Liver (tissue), 9 donors: ENCODE data around the gene CLIC1. TPM values are rescaled to one million over a fixed set of nuclear protein-coding genes. Genes with fewer than 3 reads are reported as not detected.

Source experiments
- DNase-seq: peaks from one replicate; pipeline ENCODE4 v3.0.0-alpha.2; 2017; ENCODE audit warnings: low spot score
- H3K27ac ChIP-seq, 2 donors: one replicate each; pipeline ENCODE4 v1.7.0; 2013; ENCODE audit warnings: inconsistent platforms in 2 of 2, low read length in 2 of 2, control low read depth in 1 of 2, low read depth in 1 of 2, mild to moderate bottlenecking in 1 of 2
- H3K27me3 ChIP-seq, 4 donors: one replicate each; pipeline versions ENCODE4 v1.6.1 to v1.7.0; 2013; ENCODE audit warnings: low read length in 3 of 4, inconsistent platforms in 1 of 4, mild to moderate bottlenecking in 1 of 4, moderate library complexity in 1 of 4; ENCODE audit not compliant: control insufficient read depth in 4 of 4, insufficient read depth in 4 of 4
- H3K36me3 ChIP-seq, 4 donors: one replicate each; pipeline versions ENCODE4 v1.6.1 to v1.7.0; 2013; ENCODE audit warnings: low read length in 3 of 4, mild to moderate bottlenecking in 3 of 4, low read depth in 1 of 4, moderate library complexity in 1 of 4; ENCODE audit not compliant: control insufficient read depth in 4 of 4, insufficient read depth in 3 of 4
- H3K4me1 ChIP-seq, 4 donors: one replicate each; pipeline versions ENCODE4 v1.6.1 to v1.7.0; 2013; ENCODE audit warnings: low read length in 3 of 4, mild to moderate bottlenecking in 3 of 4, moderate library complexity in 1 of 4; ENCODE audit not compliant: control insufficient read depth in 4 of 4, insufficient read depth in 4 of 4
- H3K4me3 ChIP-seq, 3 donors: one replicate each; pipeline versions ENCODE4 v1.6.1 to v1.7.0; 2013; ENCODE audit warnings: low read length in 3 of 3, control low read depth in 1 of 3, low read depth in 1 of 3, mild to moderate bottlenecking in 1 of 3
- H3K9ac ChIP-seq, 2 donors: one replicate each; pipeline ENCODE4 v1.7.0; 2013; ENCODE audit warnings: low read length in 2 of 2, mild to moderate bottlenecking in 2 of 2, moderate library complexity in 2 of 2, control low read depth in 1 of 2, low read depth in 1 of 2
- H3K9me3 ChIP-seq, 4 donors: one replicate each; pipeline versions ENCODE4 v1.6.1 to v1.7.0; 2013; ENCODE audit warnings: low read length in 3 of 4; ENCODE audit not compliant: control insufficient read depth in 4 of 4
- EGR1 ChIP-seq, 2 donors: IDR thresholded peaks; 2 replicates each; pipeline ENCODE4 v1.6.1; 2016 to 2018; ENCODE audit warnings: antibody characterized with exemption in 2 of 2, low read depth in 2 of 2
- FOXA1 ChIP-seq: IDR thresholded peaks from 2 replicates; pipeline ENCODE4 v1.6.1; 2016; ENCODE audit warnings: antibody characterized with exemption
- FOXA2 ChIP-seq: IDR thresholded peaks from 2 replicates; pipeline ENCODE4 v1.6.1; 2016; ENCODE audit warnings: antibody characterized with exemption
- GABPA ChIP-seq, 2 donors: IDR thresholded peaks in 1 of 2; conservative IDR thresholded peaks in 1 of 2; 2 replicates each; pipeline ENCODE4 v1.6.1; 2016; ENCODE audit warnings: antibody characterized with exemption in 2 of 2, mild to moderate bottlenecking in 1 of 2, moderate library complexity in 1 of 2
- HNF4A ChIP-seq, 2 donors: conservative IDR thresholded peaks; 2 replicates each; pipeline ENCODE4 v1.6.1; 2016; ENCODE audit warnings: antibody characterized with exemption in 2 of 2, mild to moderate bottlenecking in 2 of 2
- HNF4G ChIP-seq: IDR thresholded peaks from 2 replicates; pipeline ENCODE4 v1.6.1; 2016; ENCODE audit warnings: antibody characterized with exemption
- JUND ChIP-seq, 2 donors: IDR thresholded peaks; 2 replicates each; pipeline ENCODE4 v1.6.1; 2016; ENCODE audit warnings: antibody characterized with exemption in 2 of 2
- MAX ChIP-seq: IDR thresholded peaks from 2 replicates; pipeline ENCODE4 v1.6.1; 2016; ENCODE audit warnings: antibody characterized with exemption
- NR2F2 ChIP-seq: IDR thresholded peaks from 2 replicates; pipeline ENCODE4 v1.6.1; 2016; ENCODE audit warnings: antibody characterized with exemption
- RXRA ChIP-seq, 2 donors: IDR thresholded peaks; 2 replicates each; pipeline ENCODE4 v1.6.1; 2017 to 2018; ENCODE audit warnings: antibody characterized with exemption in 2 of 2, mild to moderate bottlenecking in 1 of 2
- TAF1 ChIP-seq: conservative IDR thresholded peaks from 2 replicates; pipeline ENCODE4 v1.6.1; 2016; ENCODE audit warnings: antibody characterized with exemption, mild to moderate bottlenecking
- YY1 ChIP-seq: IDR thresholded peaks from 2 replicates; pipeline ENCODE4 v1.6.1; 2016; ENCODE audit warnings: antibody characterized with exemption, mild to moderate bottlenecking
- ZBTB33 ChIP-seq: IDR thresholded peaks from 2 replicates; pipeline ENCODE4 v1.6.1; 2016; ENCODE audit warnings: antibody characterized with exemption
- WGBS: extraction: QIAGEN DNeasy Blood & Tissue Kit; methylation state at CpG from one replicate; pipeline ENCODE4 v1.1.7; 2013; 5-methylcytosine and 5-hydroxymethylcytosine counted together
- polyA plus RNA-seq, 2 donors: library from polyadenylated mRNA; stranded (reverse) in 1 of 2; unstranded in 1 of 2; fragments of 200-250 nt in 1 of 2; fragments of >200 nt in 1 of 2; fragmentation: Nextera tagmentation in 1 of 2; extraction: Ambion mirVana in 1 of 2; gene quantifications; one replicate each; pipeline versions ENCODE4 v1.2.1 to v1.2.3, GENCODE V29; 2013 to 2015
- total RNA-seq, 2 donors: library from RNA; depleted of rRNA; stranded (reverse); fragments of >200 nt; gene quantifications; one replicate each; pipeline ENCODE4 v1.2.3, GENCODE V29; 2014
- TF ChIP-seq, protein P1 (sequence below): IDR thresholded peaks from 2 replicates; pipeline ENCODE4 v1.6.1; 2016; ENCODE audit warnings: antibody characterized with exemption
- TF ChIP-seq, protein P2 (sequence below): fragments of 150-350 bp; IDR thresholded peaks from 2 replicates; pipeline ENCODE4 v1.5.1; 2017; ENCODE audit warnings: improper control_type of control experiment, low read depth, low read length; ENCODE audit not compliant: missing input control
- TF ChIP-seq, protein P3 (sequence below): IDR thresholded peaks from 2 replicates; pipeline ENCODE4 v1.6.1; 2016; ENCODE audit warnings: antibody characterized with exemption, mild to moderate bottlenecking
- donor health status: healthy.
- donor health status: healthy.
- donor health status: healthy.
- donor health status: healthy.
- donor health status: healthy.

The CLIC1 gene
- total and polyA plus RNA-seq, 4 donors, result 56.5 to 124 (median 64.5) TPM

DNA sequence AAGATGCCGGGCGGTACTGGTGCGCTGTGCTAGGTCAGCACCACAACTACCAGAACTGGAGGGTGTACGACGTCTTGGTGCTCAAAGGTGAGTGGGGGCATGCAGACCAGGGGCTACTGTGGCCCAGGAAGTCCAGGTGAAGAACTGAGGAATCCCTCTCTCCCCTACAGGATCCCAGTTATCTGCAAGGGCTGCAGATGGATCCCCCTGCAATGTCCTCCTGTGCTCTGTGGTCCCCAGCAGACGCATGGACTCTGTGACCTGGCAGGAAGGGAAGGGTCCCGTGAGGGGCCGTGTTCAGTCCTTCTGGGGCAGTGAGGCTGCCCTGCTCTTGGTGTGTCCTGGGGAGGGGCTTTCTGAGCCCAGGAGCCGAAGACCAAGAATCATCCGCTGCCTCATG is 28.6 kb downstream of the CLIC1 start:
- H3K36me3 ChIP-seq, result no peaks in the 10 kb centered on the region
- no peaks in the 10 kb centered on the region for H3K9me3 ChIP-seq
- TF ChIP-seq FOXA1, result no peak
- TF ChIP-seq GABPA (IDR thresholded peaks at IDR 0.05 in 1 of 2, conservative IDR thresholded peaks at IDR 0.05 in 1 of 2), result no peak
- no peak for TF ChIP-seq YY1
- TF ChIP-seq HNF4G, result no peak
- TF ChIP-seq JUND (IDR thresholded peaks at IDR 0.05), result no peak
- TF ChIP-seq, protein P1, sequence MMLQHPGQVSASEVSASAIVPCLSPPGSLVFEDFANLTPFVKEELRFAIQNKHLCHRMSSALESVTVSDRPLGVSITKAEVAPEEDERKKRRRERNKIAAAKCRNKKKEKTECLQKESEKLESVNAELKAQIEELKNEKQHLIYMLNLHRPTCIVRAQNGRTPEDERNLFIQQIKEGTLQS, result no peak
- no peak for TF ChIP-seq MAX
- no peak for TF ChIP-seq RXRA (IDR thresholded peaks at IDR 0.05)
- no peak for TF ChIP-seq TAF1
- TF ChIP-seq NR2F2, result no peak
- no peak for TF ChIP-seq HNF4A (conservative IDR thresholded peaks at IDR 0.05)
- no peak overlapping the region for H3K4me3 ChIP-seq
- H3K27me3 ChIP-seq, result no peaks in the 10 kb centered on the region
- H3K4me1 ChIP-seq, result no peaks in the 10 kb centered on the region
- DNase-seq, result no peak
- no peak overlapping the region for H3K27ac ChIP-seq
- H3K9ac ChIP-seq, result no peak overlapping the region
- 83% methylated on average over 10 of the region's 10 CpGs for WGBS

GRCh38 chr6:31706599-31706998 is 29.7 kb downstream of the CLIC1 start, which contains the start of gene LY6G6F:
TSS of gene LY6G6F (plus strand) at chr6:31706866. CDS start at chr6:31706907, 41 bp downstream.
- DNase-seq, result no peak
- H3K36me3 ChIP-seq, result no peaks in the 10 kb centered on the region
- H3K4me3 ChIP-seq, result no peak within 1 kb of the TSS
- H3K27ac ChIP-seq, result no peak within 1 kb of the TSS
- H3K27me3 ChIP-seq, result no peaks in the 10 kb centered on the region
- H3K9ac ChIP-seq, result no peak within 1 kb of the TSS
- TF ChIP-seq ZBTB33 (no peak), MAX (no peak), FOXA1 (no peak), EGR1 (IDR thresholded peaks at IDR 0.05; ENCODE audit: low read depth in 2 of 2) (no peak), GABPA (IDR thresholded peaks at IDR 0.05 in 1 of 2, conservative IDR thresholded peaks at IDR 0.05 in 1 of 2) (no peak), HNF4G (no peak), YY1 (no peak), NR2F2 (no peak), FOXA2 (no peak), HNF4A (conservative IDR thresholded peaks at IDR 0.05) (no peak), JUND (IDR thresholded peaks at IDR 0.05) (no peak)
- TF ChIP-seq, protein P1, result no peak
- TF ChIP-seq, protein P2, sequence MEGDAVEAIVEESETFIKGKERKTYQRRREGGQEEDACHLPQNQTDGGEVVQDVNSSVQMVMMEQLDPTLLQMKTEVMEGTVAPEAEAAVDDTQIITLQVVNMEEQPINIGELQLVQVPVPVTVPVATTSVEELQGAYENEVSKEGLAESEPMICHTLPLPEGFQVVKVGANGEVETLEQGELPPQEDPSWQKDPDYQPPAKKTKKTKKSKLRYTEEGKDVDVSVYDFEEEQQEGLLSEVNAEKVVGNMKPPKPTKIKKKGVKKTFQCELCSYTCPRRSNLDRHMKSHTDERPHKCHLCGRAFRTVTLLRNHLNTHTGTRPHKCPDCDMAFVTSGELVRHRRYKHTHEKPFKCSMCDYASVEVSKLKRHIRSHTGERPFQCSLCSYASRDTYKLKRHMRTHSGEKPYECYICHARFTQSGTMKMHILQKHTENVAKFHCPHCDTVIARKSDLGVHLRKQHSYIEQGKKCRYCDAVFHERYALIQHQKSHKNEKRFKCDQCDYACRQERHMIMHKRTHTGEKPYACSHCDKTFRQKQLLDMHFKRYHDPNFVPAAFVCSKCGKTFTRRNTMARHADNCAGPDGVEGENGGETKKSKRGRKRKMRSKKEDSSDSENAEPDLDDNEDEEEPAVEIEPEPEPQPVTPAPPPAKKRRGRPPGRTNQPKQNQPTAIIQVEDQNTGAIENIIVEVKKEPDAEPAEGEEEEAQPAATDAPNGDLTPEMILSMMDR, result no peak
- TF ChIP-seq, protein P3, sequence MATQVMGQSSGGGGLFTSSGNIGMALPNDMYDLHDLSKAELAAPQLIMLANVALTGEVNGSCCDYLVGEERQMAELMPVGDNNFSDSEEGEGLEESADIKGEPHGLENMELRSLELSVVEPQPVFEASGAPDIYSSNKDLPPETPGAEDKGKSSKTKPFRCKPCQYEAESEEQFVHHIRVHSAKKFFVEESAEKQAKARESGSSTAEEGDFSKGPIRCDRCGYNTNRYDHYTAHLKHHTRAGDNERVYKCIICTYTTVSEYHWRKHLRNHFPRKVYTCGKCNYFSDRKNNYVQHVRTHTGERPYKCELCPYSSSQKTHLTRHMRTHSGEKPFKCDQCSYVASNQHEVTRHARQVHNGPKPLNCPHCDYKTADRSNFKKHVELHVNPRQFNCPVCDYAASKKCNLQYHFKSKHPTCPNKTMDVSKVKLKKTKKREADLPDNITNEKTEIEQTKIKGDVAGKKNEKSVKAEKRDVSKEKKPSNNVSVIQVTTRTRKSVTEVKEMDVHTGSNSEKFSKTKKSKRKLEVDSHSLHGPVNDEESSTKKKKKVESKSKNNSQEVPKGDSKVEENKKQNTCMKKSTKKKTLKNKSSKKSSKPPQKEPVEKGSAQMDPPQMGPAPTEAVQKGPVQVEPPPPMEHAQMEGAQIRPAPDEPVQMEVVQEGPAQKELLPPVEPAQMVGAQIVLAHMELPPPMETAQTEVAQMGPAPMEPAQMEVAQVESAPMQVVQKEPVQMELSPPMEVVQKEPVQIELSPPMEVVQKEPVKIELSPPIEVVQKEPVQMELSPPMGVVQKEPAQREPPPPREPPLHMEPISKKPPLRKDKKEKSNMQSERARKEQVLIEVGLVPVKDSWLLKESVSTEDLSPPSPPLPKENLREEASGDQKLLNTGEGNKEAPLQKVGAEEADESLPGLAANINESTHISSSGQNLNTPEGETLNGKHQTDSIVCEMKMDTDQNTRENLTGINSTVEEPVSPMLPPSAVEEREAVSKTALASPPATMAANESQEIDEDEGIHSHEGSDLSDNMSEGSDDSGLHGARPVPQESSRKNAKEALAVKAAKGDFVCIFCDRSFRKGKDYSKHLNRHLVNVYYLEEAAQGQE, result no peak
- 70% methylated on average over 3 of the region's 3 CpGs for WGBS
- H3K9me3 ChIP-seq, result no peaks in the 10 kb centered on the region
- H3K4me1 ChIP-seq, result peaks cover 0 to 8% (median 6%) of the 10 kb centered on the region in 4 donors
